ENCODE measurements around the gene C4orf50.

C4orf50 gene

DNA sequence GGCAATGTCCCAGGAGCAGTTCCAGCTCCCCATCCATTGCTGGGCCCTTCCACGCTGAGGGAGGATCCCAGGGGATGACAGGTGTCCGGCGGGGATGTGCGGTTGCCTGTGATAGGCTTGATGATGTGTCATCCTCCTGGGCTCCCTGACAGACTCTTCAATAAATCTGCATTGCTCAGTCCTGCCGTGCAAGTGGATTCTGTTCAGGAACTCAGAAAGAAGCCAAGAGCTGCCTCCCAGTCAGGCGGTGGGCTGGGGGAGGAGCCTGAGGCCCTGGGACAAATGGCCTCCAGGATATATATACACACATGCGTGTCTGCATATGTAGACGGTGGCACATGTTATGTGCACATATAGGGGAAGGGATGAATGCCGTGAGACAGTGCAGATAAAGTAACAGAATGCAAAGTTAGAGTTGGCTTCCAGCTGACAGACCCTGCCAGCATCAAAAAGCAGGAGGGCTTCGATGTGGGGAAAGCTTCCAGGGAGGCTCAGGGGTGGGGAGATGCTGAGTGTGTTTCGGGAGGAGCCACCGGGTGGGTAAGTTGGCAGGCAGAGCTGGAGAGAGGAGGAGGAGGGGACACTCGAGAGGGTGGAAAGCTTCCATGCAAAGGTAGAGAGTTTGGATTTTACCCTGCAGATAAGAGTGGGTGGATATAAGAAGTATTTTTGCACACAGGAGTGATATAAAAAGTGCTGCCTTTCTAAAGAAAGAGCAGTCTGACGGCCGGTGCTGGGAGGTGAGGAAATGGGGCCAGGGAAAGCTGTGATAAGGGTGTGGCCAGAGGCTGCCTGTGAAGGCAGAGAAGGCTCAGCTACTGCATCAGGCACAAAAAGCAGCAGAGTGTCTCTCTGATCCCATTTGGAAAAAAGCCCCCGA is 96.9 kb downstream of the C4orf50 start:
- TF ChIP-seq GLIS3 (CRISPR knock-in tag; IDR thresholded peaks at IDR 0.05) (no peak), ESRRG (CRISPR knock-in tag; IDR thresholded peaks at IDR 0.05) (no peak), ZNF8 (CRISPR knock-in tag; IDR thresholded peaks at IDR 0.05) (no peak), OSR1 (CRISPR knock-in tag; IDR thresholded peaks at IDR 0.05) (no peak), RARB (CRISPR knock-in tag; IDR thresholded peaks at IDR 0.05) (no peak), TOX (CRISPR knock-in tag; IDR thresholded peaks at IDR 0.05; ENCODE audit: borderline replicate concordance) (no peak), TCF4 (CRISPR knock-in tag; IDR thresholded peaks at IDR 0.05; ENCODE audit: borderline replicate concordance) (no peak), PPARA (CRISPR knock-in tag; IDR thresholded peaks at IDR 0.05; ENCODE audit: borderline replicate concordance) (no peak), CSDC2 (CRISPR knock-in tag; IDR thresholded peaks at IDR 0.05) (no peak), ZNF70 (CRISPR knock-in tag; IDR thresholded peaks at IDR 0.05) (no peak), ZFP3 (CRISPR knock-in tag; IDR thresholded peaks at IDR 0.05) (no peak), ZNF565 (CRISPR knock-in tag; conservative IDR thresholded peaks at IDR 0.05; ENCODE audit: low read depth) (no peak), ZFP30 (CRISPR knock-in tag; IDR thresholded peaks at IDR 0.05) (no peak), ISL1 (CRISPR knock-in tag; IDR thresholded peaks at IDR 0.05) (no peak), SNAI2 (CRISPR knock-in tag; IDR thresholded peaks at IDR 0.05) (no peak), BACH2 (CRISPR knock-in tag; IDR thresholded peaks at IDR 0.05; ENCODE audit: borderline replicate concordance) (no peak), ZC3H10 (CRISPR knock-in tag; IDR thresholded peaks at IDR 0.05) (no peak)
- TF ChIP-seq, protein P1, sequence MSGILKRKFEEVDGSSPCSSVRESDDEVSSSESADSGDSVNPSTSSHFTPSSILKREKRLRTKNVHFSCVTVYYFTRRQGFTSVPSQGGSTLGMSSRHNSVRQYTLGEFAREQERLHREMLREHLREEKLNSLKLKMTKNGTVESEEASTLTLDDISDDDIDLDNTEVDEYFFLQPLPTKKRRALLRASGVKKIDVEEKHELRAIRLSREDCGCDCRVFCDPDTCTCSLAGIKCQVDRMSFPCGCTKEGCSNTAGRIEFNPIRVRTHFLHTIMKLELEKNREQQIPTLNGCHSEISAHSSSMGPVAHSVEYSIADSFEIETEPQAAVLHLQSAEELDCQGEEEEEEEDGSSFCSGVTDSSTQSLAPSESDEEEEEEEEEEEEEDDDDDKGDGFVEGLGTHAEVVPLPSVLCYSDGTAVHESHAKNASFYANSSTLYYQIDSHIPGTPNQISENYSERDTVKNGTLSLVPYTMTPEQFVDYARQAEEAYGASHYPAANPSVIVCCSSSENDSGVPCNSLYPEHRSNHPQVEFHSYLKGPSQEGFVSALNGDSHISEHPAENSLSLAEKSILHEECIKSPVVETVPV (CRISPR knock-in tag; IDR thresholded peaks at IDR 0.05) = no peak
- TF ChIP-seq, protein P2, sequence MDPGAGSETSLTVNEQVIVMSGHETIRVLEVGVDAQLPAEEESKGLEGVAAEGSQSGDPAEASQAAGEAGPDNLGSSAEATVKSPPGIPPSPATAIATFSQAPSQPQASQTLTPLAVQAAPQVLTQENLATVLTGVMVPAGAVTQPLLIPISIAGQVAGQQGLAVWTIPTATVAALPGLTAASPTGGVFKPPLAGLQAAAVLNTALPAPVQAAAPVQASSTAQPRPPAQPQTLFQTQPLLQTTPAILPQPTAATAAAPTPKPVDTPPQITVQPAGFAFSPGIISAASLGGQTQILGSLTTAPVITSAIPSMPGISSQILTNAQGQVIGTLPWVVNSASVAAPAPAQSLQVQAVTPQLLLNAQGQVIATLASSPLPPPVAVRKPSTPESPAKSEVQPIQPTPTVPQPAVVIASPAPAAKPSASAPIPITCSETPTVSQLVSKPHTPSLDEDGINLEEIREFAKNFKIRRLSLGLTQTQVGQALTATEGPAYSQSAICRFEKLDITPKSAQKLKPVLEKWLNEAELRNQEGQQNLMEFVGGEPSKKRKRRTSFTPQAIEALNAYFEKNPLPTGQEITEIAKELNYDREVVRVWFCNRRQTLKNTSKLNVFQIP (CRISPR knock-in tag; IDR thresholded peaks at IDR 0.05; ENCODE audit: borderline replicate concordance, low read depth) = no peak
- TF ChIP-seq, protein P3, sequence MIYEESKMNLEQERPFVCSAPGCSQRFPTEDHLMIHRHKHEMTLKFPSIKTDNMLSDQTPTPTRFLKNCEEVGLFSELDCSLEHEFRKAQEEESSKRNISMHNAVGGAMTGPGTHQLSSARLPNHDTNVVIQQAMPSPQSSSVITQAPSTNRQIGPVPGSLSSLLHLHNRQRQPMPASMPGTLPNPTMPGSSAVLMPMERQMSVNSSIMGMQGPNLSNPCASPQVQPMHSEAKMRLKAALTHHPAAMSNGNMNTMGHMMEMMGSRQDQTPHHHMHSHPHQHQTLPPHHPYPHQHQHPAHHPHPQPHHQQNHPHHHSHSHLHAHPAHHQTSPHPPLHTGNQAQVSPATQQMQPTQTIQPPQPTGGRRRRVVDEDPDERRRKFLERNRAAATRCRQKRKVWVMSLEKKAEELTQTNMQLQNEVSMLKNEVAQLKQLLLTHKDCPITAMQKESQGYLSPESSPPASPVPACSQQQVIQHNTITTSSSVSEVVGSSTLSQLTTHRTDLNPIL (CRISPR knock-in tag; IDR thresholded peaks at IDR 0.05; ENCODE audit: low read depth) = no peak

DNA sequence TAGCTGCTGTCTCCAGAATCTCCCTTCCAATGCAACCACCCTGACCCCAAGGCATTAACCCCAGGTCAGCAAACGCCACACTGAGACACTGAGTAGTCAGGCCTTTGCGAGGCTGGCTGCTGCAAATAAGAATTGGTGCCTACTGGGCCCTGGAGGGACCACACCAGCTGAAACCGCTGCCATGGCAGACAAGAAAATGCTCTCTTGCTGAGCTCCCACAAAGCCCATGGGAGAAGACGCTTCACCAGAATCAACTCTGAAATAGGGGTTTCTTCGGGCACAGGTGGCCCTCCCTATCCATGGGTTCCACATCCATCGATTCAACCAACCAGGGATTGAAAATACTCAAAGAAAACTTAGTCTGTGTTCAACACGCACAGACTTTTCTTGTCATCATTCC is 98.7 kb downstream of the C4orf50 start:
- no peak for ATAC-seq

More for the DNA sequence above, 96.9 kb downstream of the C4orf50 start:
- ATAC-seq = no peak

More for the DNA sequence above, 98.7 kb downstream of the C4orf50 start:
- TF ChIP-seq, protein P4, sequence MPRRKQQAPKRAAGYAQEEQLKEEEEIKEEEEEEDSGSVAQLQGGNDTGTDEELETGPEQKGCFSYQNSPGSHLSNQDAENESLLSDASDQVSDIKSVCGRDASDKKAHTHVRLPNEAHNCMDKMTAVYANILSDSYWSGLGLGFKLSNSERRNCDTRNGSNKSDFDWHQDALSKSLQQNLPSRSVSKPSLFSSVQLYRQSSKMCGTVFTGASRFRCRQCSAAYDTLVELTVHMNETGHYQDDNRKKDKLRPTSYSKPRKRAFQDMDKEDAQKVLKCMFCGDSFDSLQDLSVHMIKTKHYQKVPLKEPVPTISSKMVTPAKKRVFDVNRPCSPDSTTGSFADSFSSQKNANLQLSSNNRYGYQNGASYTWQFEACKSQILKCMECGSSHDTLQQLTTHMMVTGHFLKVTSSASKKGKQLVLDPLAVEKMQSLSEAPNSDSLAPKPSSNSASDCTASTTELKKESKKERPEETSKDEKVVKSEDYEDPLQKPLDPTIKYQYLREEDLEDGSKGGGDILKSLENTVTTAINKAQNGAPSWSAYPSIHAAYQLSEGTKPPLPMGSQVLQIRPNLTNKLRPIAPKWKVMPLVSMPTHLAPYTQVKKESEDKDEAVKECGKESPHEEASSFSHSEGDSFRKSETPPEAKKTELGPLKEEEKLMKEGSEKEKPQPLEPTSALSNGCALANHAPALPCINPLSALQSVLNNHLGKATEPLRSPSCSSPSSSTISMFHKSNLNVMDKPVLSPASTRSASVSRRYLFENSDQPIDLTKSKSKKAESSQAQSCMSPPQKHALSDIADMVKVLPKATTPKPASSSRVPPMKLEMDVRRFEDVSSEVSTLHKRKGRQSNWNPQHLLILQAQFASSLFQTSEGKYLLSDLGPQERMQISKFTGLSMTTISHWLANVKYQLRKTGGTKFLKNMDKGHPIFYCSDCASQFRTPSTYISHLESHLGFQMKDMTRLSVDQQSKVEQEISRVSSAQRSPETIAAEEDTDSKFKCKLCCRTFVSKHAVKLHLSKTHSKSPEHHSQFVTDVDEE (CRISPR knock-in tag; IDR thresholded peaks at IDR 0.05) = no peak
- TF ChIP-seq TOX (CRISPR knock-in tag; IDR thresholded peaks at IDR 0.05; ENCODE audit: borderline replicate concordance) (no peak), TCF4 (CRISPR knock-in tag; IDR thresholded peaks at IDR 0.05; ENCODE audit: borderline replicate concordance) (no peak), OSR1 (CRISPR knock-in tag; IDR thresholded peaks at IDR 0.05) (no peak), GLIS3 (CRISPR knock-in tag; IDR thresholded peaks at IDR 0.05) (no peak), ZNF70 (CRISPR knock-in tag; IDR thresholded peaks at IDR 0.05) (no peak), BACH2 (CRISPR knock-in tag; IDR thresholded peaks at IDR 0.05; ENCODE audit: borderline replicate concordance) (no peak), ARNTL (CRISPR knock-in tag; IDR thresholded peaks at IDR 0.05; ENCODE audit: borderline replicate concordance, low read depth) (no peak), ZNF565 (CRISPR knock-in tag; conservative IDR thresholded peaks at IDR 0.05; ENCODE audit: low read depth) (no peak), ZNF8 (CRISPR knock-in tag; IDR thresholded peaks at IDR 0.05) (no peak), ZFP30 (CRISPR knock-in tag; IDR thresholded peaks at IDR 0.05) (no peak), ZC3H10 (CRISPR knock-in tag; IDR thresholded peaks at IDR 0.05) (no peak), ZFP3 (CRISPR knock-in tag; IDR thresholded peaks at IDR 0.05) (no peak), ISL1 (CRISPR knock-in tag; IDR thresholded peaks at IDR 0.05) (no peak), CSDC2 (CRISPR knock-in tag; IDR thresholded peaks at IDR 0.05) (no peak)
- TF ChIP-seq, protein P3 (CRISPR knock-in tag; IDR thresholded peaks at IDR 0.05; ENCODE audit: low read depth) = no peak
- TF ChIP-seq, protein P2 (CRISPR knock-in tag; IDR thresholded peaks at IDR 0.05; ENCODE audit: borderline replicate concordance, low read depth) = no peak
- TF ChIP-seq, protein P5, sequence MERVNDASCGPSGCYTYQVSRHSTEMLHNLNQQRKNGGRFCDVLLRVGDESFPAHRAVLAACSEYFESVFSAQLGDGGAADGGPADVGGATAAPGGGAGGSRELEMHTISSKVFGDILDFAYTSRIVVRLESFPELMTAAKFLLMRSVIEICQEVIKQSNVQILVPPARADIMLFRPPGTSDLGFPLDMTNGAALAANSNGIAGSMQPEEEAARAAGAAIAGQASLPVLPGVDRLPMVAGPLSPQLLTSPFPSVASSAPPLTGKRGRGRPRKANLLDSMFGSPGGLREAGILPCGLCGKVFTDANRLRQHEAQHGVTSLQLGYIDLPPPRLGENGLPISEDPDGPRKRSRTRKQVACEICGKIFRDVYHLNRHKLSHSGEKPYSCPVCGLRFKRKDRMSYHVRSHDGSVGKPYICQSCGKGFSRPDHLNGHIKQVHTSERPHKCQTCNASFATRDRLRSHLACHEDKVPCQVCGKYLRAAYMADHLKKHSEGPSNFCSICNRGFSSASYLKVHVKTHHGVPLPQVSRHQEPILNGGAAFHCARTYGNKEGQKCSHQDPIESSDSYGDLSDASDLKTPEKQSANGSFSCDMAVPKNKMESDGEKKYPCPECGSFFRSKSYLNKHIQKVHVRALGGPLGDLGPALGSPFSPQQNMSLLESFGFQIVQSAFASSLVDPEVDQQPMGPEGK (CRISPR knock-in tag; IDR thresholded peaks at IDR 0.05; ENCODE audit: borderline replicate concordance) = no peak
- TF ChIP-seq, protein P1 (CRISPR knock-in tag; IDR thresholded peaks at IDR 0.05) = no peak

Measured in SK-N-SH treated with all-trans-retinoic acid at 6 μM for 48 hours (cell line).